ENCODE measurements around the gene GPI. TPM values are rescaled to one million over a fixed set of nuclear protein-coding genes. Genes with fewer than 3 reads are reported as not detected.

GPI gene
- total and polyA plus RNA-seq, 9 of the 15 experiments (the other 6 are each of a cell fraction or from before 2014, with no cell fraction given), result 88.3 to 358 (median 122) TPM

DNA sequence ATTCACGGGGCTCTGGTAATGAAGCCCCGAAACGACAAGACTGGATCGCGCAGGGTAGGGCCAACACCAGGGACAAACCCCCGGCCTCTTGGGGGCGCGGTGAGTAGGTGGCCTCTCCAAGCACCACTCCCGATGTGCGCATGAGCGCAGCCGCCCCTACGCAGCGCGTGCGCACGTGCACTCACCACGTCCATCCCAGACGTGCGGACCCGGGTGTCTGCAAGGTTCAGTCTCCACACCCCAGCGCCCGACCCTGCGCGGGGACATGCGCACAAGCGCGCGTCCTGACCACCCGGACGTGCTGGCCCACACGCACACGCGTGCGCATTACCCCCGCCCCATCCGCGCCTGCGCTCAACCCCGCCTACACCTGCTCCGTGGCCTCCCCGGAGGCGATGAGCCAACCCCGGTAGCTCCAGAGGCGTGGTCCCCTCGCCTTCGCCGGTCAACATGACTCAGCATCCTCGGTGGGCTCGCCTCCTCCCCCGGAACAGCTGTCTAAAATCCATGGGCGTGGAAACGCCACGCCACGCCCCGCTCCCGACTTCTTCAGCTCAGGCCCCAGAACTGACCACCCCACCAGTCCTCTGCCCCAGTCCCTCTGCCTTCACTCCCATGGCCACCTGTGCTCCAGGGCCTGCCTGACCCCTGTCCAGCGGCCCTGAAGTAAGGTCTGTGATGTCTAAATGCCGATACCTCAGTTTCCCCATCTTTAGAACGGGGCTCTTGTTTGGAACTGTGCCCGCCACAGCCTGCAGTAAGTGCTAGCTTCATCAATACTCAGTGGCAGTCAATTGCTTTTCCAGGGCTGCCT lies 5.6 kb upstream of the GPI start (continued):
- TF ChIP-seq, protein P1, sequence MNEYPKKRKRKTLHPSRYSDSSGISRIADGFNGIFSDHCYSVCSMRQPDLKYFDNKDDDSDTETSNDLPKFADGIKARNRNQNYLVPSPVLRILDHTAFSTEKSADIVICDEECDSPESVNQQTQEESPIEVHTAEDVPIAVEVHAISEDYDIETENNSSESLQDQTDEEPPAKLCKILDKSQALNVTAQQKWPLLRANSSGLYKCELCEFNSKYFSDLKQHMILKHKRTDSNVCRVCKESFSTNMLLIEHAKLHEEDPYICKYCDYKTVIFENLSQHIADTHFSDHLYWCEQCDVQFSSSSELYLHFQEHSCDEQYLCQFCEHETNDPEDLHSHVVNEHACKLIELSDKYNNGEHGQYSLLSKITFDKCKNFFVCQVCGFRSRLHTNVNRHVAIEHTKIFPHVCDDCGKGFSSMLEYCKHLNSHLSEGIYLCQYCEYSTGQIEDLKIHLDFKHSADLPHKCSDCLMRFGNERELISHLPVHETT (CRISPR knock-in tag; conservative IDR thresholded peaks at IDR 0.05 in 1 of 2, IDR thresholded peaks at IDR 0.05 in 1 of 2), result peak in 1 of 2 experiments; percentile 90; a peak in 2 of 4 replicates
- TF ChIP-seq TOE1 (IDR thresholded peaks at IDR 0.05; ENCODE audit: borderline replicate concordance), result peak; percentile 31; the same call in 1 of the 2 replicates
- TF ChIP-seq TOE1 (CRISPR knock-in tag; IDR thresholded peaks at IDR 0.05; ENCODE audit: borderline replicate concordance, low read depth), result no peak
- no peak for TF ChIP-seq ZBTB1 (CRISPR knock-in tag; IDR thresholded peaks at IDR 0.05; ENCODE audit: borderline replicate concordance, low read depth)
- TF ChIP-seq, protein P2, sequence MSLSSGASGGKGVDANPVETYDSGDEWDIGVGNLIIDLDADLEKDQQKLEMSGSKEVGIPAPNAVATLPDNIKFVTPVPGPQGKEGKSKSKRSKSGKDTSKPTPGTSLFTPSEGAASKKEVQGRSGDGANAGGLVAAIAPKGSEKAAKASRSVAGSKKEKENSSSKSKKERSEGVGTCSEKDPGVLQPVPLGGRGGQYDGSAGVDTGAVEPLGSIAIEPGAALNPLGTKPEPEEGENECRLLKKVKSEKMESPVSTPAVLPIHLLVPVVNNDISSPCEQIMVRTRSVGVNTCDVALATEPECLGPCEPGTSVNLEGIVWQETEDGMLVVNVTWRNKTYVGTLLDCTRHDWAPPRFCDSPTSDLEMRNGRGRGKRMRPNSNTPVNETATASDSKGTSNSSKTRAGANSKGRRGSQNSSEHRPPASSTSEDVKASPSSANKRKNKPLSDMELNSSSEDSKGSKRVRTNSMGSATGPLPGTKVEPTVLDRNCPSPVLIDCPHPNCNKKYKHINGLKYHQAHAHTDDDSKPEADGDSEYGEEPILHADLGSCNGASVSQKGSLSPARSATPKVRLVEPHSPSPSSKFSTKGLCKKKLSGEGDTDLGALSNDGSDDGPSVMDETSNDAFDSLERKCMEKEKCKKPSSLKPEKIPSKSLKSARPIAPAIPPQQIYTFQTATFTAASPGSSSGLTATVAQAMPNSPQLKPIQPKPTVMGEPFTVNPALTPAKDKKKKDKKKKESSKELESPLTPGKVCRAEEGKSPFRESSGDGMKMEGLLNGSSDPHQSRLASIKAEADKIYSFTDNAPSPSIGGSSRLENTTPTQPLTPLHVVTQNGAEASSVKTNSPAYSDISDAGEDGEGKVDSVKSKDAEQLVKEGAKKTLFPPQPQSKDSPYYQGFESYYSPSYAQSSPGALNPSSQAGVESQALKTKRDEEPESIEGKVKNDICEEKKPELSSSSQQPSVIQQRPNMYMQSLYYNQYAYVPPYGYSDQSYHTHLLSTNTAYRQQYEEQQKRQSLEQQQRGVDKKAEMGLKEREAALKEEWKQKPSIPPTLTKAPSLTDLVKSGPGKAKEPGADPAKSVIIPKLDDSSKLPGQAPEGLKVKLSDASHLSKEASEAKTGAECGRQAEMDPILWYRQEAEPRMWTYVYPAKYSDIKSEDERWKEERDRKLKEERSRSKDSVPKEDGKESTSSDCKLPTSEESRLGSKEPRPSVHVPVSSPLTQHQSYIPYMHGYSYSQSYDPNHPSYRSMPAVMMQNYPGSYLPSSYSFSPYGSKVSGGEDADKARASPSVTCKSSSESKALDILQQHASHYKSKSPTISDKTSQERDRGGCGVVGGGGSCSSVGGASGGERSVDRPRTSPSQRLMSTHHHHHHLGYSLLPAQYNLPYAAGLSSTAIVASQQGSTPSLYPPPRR (CRISPR knock-in tag; IDR thresholded peaks at IDR 0.05; ENCODE audit: borderline replicate concordance), result no peak
- no peak for TF ChIP-seq JUNB (CRISPR knock-in tag; conservative IDR thresholded peaks at IDR 0.05)
- TF ChIP-seq, protein P3, sequence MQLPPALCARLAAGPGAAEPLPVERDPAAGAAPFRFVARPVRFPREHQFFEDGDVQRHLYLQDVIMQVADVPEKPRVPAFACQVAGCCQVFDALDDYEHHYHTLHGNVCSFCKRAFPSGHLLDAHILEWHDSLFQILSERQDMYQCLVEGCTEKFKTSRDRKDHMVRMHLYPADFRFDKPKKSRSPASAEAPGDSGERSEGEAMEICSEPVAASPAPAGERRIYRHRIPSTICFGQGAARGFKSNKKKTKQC (CRISPR knock-in tag; IDR thresholded peaks at IDR 0.05), result no peak; the same call in 1 of the 2 replicates
- TF ChIP-seq BCL6 (CRISPR knock-in tag; IDR thresholded peaks at IDR 0.05), result no peak
- no peak for TF ChIP-seq ZNF274 (IDR thresholded peaks at IDR 0.05; ENCODE audit: borderline replicate concordance, low read depth, low read length)
- TF ChIP-seq MTA1 (IDR thresholded peaks at IDR 0.05; ENCODE audit: borderline replicate concordance), result 0 out of 2 replicates have a peak, but pooled peaks have one; percentile 32
- no peak for TF ChIP-seq MCM5 (IDR thresholded peaks at IDR 0.05; ENCODE audit: low read depth)
- TF ChIP-seq POLR2G (IDR thresholded peaks at IDR 0.05; ENCODE audit: low read depth, low read length), result peak; percentile 75
- TF ChIP-seq SOX6 (IDR thresholded peaks at IDR 0.05), result peak; percentile 27
- TF ChIP-seq KAT2B (IDR thresholded peaks at IDR 0.05; ENCODE audit: low read depth, low read length), result no peak
- TF ChIP-seq MXI1 (IDR thresholded peaks at IDR 0.05; ENCODE audit: low read depth, low read length), result 0 out of 2 replicates have a peak, but pooled peaks have one; percentile 14
- no peak for TF ChIP-seq ZNF165 (CRISPR knock-in tag; IDR thresholded peaks at IDR 0.05; ENCODE audit: borderline replicate concordance)
- TF ChIP-seq TAF15 (IDR thresholded peaks at IDR 0.05; ENCODE audit: low read depth, low read length), result no peak
- no peak for TF ChIP-seq ZNF217 (CRISPR knock-in tag; IDR thresholded peaks at IDR 0.05)
- no peak for TF ChIP-seq CCAR2 (IDR thresholded peaks at IDR 0.05; ENCODE audit: low read depth, low read length)
- TF ChIP-seq ZNF24 (IDR thresholded peaks at IDR 0.05), result no peak
- TF ChIP-seq GATAD2B (IDR thresholded peaks at IDR 0.05; ENCODE audit: borderline replicate concordance), result no peak
- no peak for TF ChIP-seq PTTG1 (tag; IDR thresholded peaks at IDR 0.05; ENCODE audit: low read depth)

Measured in K562 (cell line).